ENCODE measurements around the gene HOXA3. TPM values are rescaled to one million over a fixed set of nuclear protein-coding genes. Genes with fewer than 3 reads are reported as not detected.

The HOXA3 gene
- total RNA-seq, 1 donor from 2014 or later, result 14.4 TPM

- Histone ChIP-seq H3K9me3 (no peaks in the 10 kb centered on the region), H3K27me3 (no peaks in the 10 kb centered on the region), H3K36me3 (no peaks in the 10 kb centered on the region), H3K4me1 (no peaks in the 10 kb centered on the region), H3K4me3 (no peak overlapping the region), H3K27ac (no peak overlapping the region)
- intact Hi-C loops (cut with DNase I), result no loop called here
- TF ChIP-seq, protein P1, sequence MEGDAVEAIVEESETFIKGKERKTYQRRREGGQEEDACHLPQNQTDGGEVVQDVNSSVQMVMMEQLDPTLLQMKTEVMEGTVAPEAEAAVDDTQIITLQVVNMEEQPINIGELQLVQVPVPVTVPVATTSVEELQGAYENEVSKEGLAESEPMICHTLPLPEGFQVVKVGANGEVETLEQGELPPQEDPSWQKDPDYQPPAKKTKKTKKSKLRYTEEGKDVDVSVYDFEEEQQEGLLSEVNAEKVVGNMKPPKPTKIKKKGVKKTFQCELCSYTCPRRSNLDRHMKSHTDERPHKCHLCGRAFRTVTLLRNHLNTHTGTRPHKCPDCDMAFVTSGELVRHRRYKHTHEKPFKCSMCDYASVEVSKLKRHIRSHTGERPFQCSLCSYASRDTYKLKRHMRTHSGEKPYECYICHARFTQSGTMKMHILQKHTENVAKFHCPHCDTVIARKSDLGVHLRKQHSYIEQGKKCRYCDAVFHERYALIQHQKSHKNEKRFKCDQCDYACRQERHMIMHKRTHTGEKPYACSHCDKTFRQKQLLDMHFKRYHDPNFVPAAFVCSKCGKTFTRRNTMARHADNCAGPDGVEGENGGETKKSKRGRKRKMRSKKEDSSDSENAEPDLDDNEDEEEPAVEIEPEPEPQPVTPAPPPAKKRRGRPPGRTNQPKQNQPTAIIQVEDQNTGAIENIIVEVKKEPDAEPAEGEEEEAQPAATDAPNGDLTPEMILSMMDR (IDR thresholded peaks at IDR 0.05), result no peak
- no peak for DNase-seq (ENCODE audit: low spot score in 2 of 2)
Measured at GRCh38 chr7:27071622-27072390, 80.6 kb downstream of the HOXA3 start.

GRCh38 chr7:27068259-27068658 is 84.1 kb downstream of the HOXA3 start:
- DNase-seq (ENCODE audit: low spot score in 2 of 2), result no peak
- Histone ChIP-seq H3K4me3 (no peak overlapping the region), H3K27me3 (no peaks in the 10 kb centered on the region), H3K27ac (no peak overlapping the region), H3K4me1 (no peaks in the 10 kb centered on the region), H3K36me3 (no peaks in the 10 kb centered on the region), H3K9me3 (no peaks in the 10 kb centered on the region)
- intact Hi-C loops (cut with DNase I), result no loop called here
- TF ChIP-seq, protein P1 (IDR thresholded peaks at IDR 0.05), result no peak

- TF ChIP-seq, protein P1 (IDR thresholded peaks at IDR 0.05), result no peak
- Histone ChIP-seq H3K27ac (no peak overlapping the region), H3K4me1 (no peaks in the 10 kb centered on the region), H3K27me3 (no peaks in the 10 kb centered on the region), H3K36me3 (no peaks in the 10 kb centered on the region), H3K9me3 (no peaks in the 10 kb centered on the region), H3K4me3 (no peak overlapping the region)
- intact Hi-C loops (cut with DNase I), result no loop called here
- no peak for DNase-seq (ENCODE audit: low spot score in 2 of 2)
Measured at GRCh38 chr7:27066148-27066547, 86.2 kb downstream of the HOXA3 start.

DNA sequence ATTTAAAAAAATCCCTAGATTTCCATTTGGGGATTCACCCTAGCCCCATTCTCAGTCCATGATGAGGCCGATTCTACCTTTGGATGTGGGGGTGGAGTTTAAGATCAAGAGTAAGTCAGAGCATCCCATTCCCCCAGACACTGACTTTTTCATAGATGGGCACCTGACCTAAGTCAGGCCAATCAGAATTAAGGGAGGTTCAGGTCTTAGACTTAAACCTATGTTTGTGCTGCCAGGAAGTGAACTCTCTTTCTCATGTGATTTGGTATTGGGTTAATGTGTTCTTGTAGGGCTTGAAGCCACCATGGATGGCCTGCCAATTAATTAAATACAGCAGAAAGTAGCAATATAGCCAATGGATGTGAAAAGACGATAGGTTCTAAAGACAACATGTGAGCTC is 86.7 kb downstream of the HOXA3 start:
- intact Hi-C loops (cut with DNase I), result no loop called here
- no peak for DNase-seq (ENCODE audit: low spot score in 2 of 2)
- Histone ChIP-seq H3K4me3 (no peak overlapping the region), H3K27me3 (no peaks in the 10 kb centered on the region), H3K9me3 (no peaks in the 10 kb centered on the region), H3K27ac (no peak overlapping the region), H3K36me3 (no peaks in the 10 kb centered on the region), H3K4me1 (no peaks in the 10 kb centered on the region)
- TF ChIP-seq, protein P1 (IDR thresholded peaks at IDR 0.05), result no peak

DNA sequence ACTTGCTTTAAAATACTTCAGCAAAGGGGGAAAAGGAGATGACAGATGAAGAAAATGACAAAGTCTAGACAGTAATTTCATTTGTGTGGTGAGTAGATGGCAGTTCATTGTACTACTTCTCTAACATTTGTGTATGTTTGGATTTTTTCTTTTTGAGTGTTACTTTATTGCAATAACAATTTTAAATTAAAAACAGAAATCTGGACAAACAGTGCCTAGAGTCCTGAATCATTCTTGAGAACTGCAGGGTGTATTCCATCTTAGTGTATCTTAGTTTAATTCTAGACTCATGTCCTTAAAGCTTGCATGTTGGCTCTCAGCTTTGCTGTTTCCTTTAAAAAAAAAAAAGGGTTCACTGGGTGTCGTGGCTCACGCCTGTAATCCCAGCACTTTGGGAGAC is 87.7 kb downstream of the HOXA3 start:
- Histone ChIP-seq H3K27ac (no peak overlapping the region), H3K27me3 (no peaks in the 10 kb centered on the region), H3K4me1 (no peaks in the 10 kb centered on the region), H3K36me3 (no peaks in the 10 kb centered on the region), H3K4me3 (no peak overlapping the region), H3K9me3 (no peaks in the 10 kb centered on the region)
- intact Hi-C loops (cut with DNase I), result no loop called here
- no peak for DNase-seq (ENCODE audit: low spot score in 2 of 2)
- TF ChIP-seq, protein P1 (IDR thresholded peaks at IDR 0.05), result no peak

All from ascending aorta (tissue), 2 donors.